Measurements from ENCODE around the gene DQX1. TPM values are rescaled to one million over a fixed set of nuclear protein-coding genes. Genes with fewer than 3 reads are reported as not detected.

DQX1 gene
- total RNA-seq, 1 experiment from 2014 or later = 1.3 TPM

- TF ChIP-seq E2F5 (CRISPR knock-in tag; IDR thresholded peaks at IDR 0.05) = peak; percentile 32
- peak; percentile 79 for TF ChIP-seq GABPB1 (CRISPR knock-in tag; IDR thresholded peaks at IDR 0.05)
- TF ChIP-seq MXD4 (CRISPR knock-in tag; IDR thresholded peaks at IDR 0.05; ENCODE audit: borderline replicate concordance) = no peak
- TF ChIP-seq CDX4 (CRISPR knock-in tag; IDR thresholded peaks at IDR 0.05; ENCODE audit: borderline replicate concordance) = no peak
- peak; percentile 68 for TF ChIP-seq CTCF (IDR thresholded peaks at IDR 0.05)
- TF ChIP-seq SOX15 (CRISPR knock-in tag; IDR thresholded peaks at IDR 0.05) = no peak
- TF ChIP-seq FOXP4 (CRISPR knock-in tag; IDR thresholded peaks at IDR 0.05) = peak; percentile 7; the same call in 1 of the 2 replicates
- TF ChIP-seq TEAD4 (CRISPR knock-in tag; IDR thresholded peaks at IDR 0.05) = peak; percentile 33; the same call in 1 of the 2 replicates
- peak; percentile 29; the same call in 1 of the 2 replicates for TF ChIP-seq MYBL2 (CRISPR knock-in tag; IDR thresholded peaks at IDR 0.05)
- 0 out of 2 replicates have a peak, but pooled peaks have one; percentile 61 for TF ChIP-seq NFE2L1 (CRISPR knock-in tag; IDR thresholded peaks at IDR 0.05)
- TF ChIP-seq KAT7 (CRISPR knock-in tag; IDR thresholded peaks at IDR 0.05; ENCODE audit: borderline replicate concordance) = 0 out of 2 replicates have a peak, but pooled peaks have one; percentile 62
- TF ChIP-seq OVOL2 (CRISPR knock-in tag; IDR thresholded peaks at IDR 0.05; ENCODE audit: borderline replicate concordance) = no peak
- no peak for TF ChIP-seq AR (CRISPR knock-in tag; IDR thresholded peaks at IDR 0.05)
- TF ChIP-seq USF1 (CRISPR knock-in tag; IDR thresholded peaks at IDR 0.05) = peak; percentile 63; the same call in 1 of the 2 replicates
- peak; percentile 3; the same call in 1 of the 2 replicates for TF ChIP-seq ARID4B (CRISPR knock-in tag; IDR thresholded peaks at IDR 0.05; ENCODE audit: borderline replicate concordance)
- no peak for TF ChIP-seq ZNF138 (CRISPR knock-in tag; conservative IDR thresholded peaks at IDR 0.05)
Observed at GRCh38 chr2:74482801-74483674, 43.0 kb downstream of the DQX1 start, which contains the start of the genes CCDC142 and TTC31 (continued).

Measured in WTC11 (cell line).